ENCODE measurements around the gene SLC66A2. TPM values are rescaled to one million over a fixed set of nuclear protein-coding genes. Genes with fewer than 3 reads are reported as not detected.

SLC66A2 gene
- total and polyA plus RNA-seq, 12 donors, result 21.4 to 32.3 (median 25.6) TPM

DNA sequence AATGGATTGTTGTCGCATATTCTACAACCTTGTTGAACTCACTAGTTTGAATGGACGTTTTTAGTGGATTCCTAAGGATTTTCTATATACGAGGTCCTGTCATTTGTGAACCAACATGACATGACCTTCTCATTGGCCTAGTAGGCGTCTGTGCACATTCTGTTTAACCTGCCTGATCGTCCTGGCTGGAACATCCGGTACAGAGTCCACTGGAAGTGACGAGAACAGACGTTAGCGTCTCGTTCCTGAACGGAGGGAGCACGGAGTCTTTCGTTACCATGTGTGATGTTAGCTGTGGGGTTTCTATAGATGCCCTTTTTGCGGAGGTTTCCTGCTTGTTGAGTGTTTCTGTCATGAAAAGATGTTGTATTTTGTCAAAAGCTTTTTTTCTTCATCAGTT, 61.9 kb downstream of the SLC66A2 start:
- H3K4me1 ChIP-seq, result no peaks in the 10 kb centered on the region
- H3K36me3 ChIP-seq, result no peaks in the 10 kb centered on the region
- TF ChIP-seq, protein P1, sequence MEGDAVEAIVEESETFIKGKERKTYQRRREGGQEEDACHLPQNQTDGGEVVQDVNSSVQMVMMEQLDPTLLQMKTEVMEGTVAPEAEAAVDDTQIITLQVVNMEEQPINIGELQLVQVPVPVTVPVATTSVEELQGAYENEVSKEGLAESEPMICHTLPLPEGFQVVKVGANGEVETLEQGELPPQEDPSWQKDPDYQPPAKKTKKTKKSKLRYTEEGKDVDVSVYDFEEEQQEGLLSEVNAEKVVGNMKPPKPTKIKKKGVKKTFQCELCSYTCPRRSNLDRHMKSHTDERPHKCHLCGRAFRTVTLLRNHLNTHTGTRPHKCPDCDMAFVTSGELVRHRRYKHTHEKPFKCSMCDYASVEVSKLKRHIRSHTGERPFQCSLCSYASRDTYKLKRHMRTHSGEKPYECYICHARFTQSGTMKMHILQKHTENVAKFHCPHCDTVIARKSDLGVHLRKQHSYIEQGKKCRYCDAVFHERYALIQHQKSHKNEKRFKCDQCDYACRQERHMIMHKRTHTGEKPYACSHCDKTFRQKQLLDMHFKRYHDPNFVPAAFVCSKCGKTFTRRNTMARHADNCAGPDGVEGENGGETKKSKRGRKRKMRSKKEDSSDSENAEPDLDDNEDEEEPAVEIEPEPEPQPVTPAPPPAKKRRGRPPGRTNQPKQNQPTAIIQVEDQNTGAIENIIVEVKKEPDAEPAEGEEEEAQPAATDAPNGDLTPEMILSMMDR (IDR thresholded peaks at IDR 0.05), result no peak
- DNase-seq, result no peak
- intact Hi-C loops (cut with DNase I), result no loop called here
- no peaks in the 10 kb centered on the region for H3K27me3 ChIP-seq
- H3K27ac ChIP-seq, result no peak overlapping the region
- ATAC-seq, result no peak
- WGBS, 2 donors, result 89 to 91% methylated on average over 14 of the region's 14 CpGs
- no peak overlapping the region for H3K4me3 ChIP-seq
- H3K9me3 ChIP-seq, result peaks cover 0 to 75% (median 17%) of the 10 kb centered on the region in 11 donors

GRCh38 chr18:79888016-79888415, 63.4 kb downstream of the SLC66A2 start:
- no peaks in the 10 kb centered on the region for H3K36me3 ChIP-seq
- H3K4me3 ChIP-seq, result no peak overlapping the region
- 88 to 92% methylated on average over 16 of the region's 16 CpGs for WGBS, 2 donors
- DNase-seq (no peak), ATAC-seq (no peak)
- intact Hi-C loops (cut with DNase I), result no loop called here
- H3K27me3 ChIP-seq, result peaks cover 0 to 6% (median 0%) of the 10 kb centered on the region in 7 donors
- H3K4me1 ChIP-seq, result no peaks in the 10 kb centered on the region
- H3K27ac ChIP-seq, result no peak overlapping the region
- peaks cover 0 to 59% (median 17%) of the 10 kb centered on the region in 11 donors for H3K9me3 ChIP-seq
- TF ChIP-seq, protein P1 (IDR thresholded peaks at IDR 0.05), result no peak

- ATAC-seq, result peak in 1 of 8 donors; percentile 47
- H3K27ac ChIP-seq, result no peak overlapping the region
- WGBS, 2 donors, result 92 to 96% methylated on average over 30 of the region's 30 CpGs
- H3K36me3 ChIP-seq, result no peaks in the 10 kb centered on the region
- DNase-seq, result peak in 1 of 2 donors; percentile 3
- H3K9me3 ChIP-seq, result peaks cover 0 to 53% (median 17%) of the 10 kb centered on the region in 11 donors
- no peak overlapping the region for H3K4me3 ChIP-seq
- H3K27me3 ChIP-seq, result peaks cover 0 to 6% (median 0%) of the 10 kb centered on the region in 7 donors
- intact Hi-C loops (cut with DNase I), result no loop called here
- no peaks in the 10 kb centered on the region for H3K4me1 ChIP-seq
- TF ChIP-seq, protein P1 (IDR thresholded peaks at IDR 0.05), result no peak
Observed at GRCh38 chr18:79887181-79888000, 64.1 kb downstream of the SLC66A2 start.

- Histone ChIP-seq H3K4me3 (no peak overlapping the region), H3K36me3 (no peaks in the 10 kb centered on the region), H3K27me3 (peaks cover 0 to 6% (median 0%) of the 10 kb centered on the region in 7 donors), H3K4me1 (no peaks in the 10 kb centered on the region), H3K27ac (no peak overlapping the region), H3K9me3 (peaks cover 0 to 31% (median 4%) of the 10 kb centered on the region in 11 donors)
- no peak for ATAC-seq
- intact Hi-C loops (cut with DNase I), result no loop called here
- no peak for DNase-seq
- TF ChIP-seq, protein P1 (IDR thresholded peaks at IDR 0.05), result no peak
- 89 to 93% methylated on average over 25 of the region's 25 CpGs for WGBS, 2 donors
Observed at GRCh38 chr18:79884963-79885728, 66.3 kb downstream of the SLC66A2 start.
